CD4-positive, alpha-beta T cell treated with Interleukin-4 for 4 hours (primary cell): ENCODE results near the gene TM4SF5.
A peak's percentile ranks its signal among the peaks of the same experiment; 100 is the strongest.
"Not testable (repeated sequence)": the region's sequence is repeated elsewhere in the genome, so short reads cannot be mapped to it uniquely, and the experiment has no call there.

Experiments
- DNase-seq: peaks from one replicate; pipeline ENCODE4 v3.0.0-alpha.2; 2020

The TM4SF5 gene

DNA sequence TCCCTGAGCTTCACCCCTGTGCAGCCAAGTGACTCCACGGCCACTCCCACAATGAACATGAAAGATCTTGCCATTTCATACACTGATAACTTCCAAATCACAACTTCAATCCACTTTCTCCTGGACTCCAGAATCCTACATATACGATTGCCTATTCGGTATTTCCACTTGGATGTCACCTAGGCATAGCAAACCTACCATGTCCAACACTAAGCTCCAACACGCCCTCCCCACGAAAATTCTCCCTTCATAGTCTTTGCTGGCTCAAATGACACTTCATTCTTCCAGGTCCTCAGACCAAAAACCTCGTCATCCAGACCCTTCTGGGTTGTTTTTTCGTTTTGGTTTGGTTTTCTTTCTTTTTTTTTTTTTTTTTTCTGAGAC, 19.0 kb downstream of the TM4SF5 start:
- no peak for DNase-seq

DNA sequence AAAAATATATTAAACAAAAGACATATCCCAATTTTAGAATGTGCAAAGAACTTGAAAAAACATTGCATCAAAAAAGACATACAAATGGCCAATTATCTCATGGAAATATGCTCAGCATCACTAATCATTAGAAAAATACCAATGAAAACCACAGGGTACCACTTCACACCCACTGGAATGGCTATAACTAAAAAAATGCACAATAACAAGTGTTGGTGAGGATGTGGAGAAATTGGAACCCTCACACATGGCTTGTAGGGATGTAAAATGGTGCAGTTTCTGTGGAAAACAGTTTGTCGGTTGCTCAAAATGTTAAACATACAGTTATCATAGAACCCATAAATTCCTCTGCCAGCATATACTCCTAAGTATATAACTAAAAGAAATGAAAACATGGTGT, 23.5 kb downstream of the TM4SF5 start:
- no peak for DNase-seq

DNA sequence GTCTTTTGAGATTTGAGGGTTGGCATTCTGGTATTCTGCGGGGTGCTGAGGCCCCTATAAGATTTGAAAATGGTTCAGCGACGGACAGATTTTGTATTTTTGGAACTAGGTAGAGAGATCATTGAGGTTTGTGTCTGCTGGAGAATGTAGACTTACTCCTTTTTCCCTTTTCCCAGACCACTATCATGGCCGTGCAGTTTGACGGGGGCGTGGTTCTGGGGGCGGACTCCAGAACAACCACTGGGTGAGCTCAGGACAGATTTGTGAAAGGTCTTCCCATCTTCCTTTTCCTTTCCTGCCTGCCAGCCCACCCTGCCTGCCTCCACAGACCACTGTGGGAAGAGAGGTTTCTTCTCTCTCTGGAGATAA, 24.9 kb downstream of the TM4SF5 start:
- no peak for DNase-seq

- no peak for DNase-seq
These were observed 28.9 kb downstream of the TM4SF5 start for GRCh38 chr17:4800462-4801196.

- DNase-seq = no peak
These were observed 30.5 kb downstream of the TM4SF5 start, which contains the start of gene C17orf114 for GRCh38 chr17:4802228-4802627. Gene C17orf114 (minus strand): TSS chr17:4802328.

- DNase-seq = no peak
These were observed 34.7 kb downstream of the TM4SF5 start for GRCh38 chr17:4806456-4806776.

- DNase-seq = peak; percentile 79
These were observed 35.3 kb downstream of the TM4SF5 start, which contains the start of gene PLD2 for GRCh38 chr17:4806777-4807604. Gene PLD2 (plus strand): TSS chr17:4807152. CDS start chr17:4807773, 621 bp downstream.

- no peak for DNase-seq
These were observed 36.1 kb downstream of the TM4SF5 start for GRCh38 chr17:4807605-4808377.

- DNase-seq = no peak
These were observed 36.7 kb downstream of the TM4SF5 start for GRCh38 chr17:4808378-4808767.

DNA sequence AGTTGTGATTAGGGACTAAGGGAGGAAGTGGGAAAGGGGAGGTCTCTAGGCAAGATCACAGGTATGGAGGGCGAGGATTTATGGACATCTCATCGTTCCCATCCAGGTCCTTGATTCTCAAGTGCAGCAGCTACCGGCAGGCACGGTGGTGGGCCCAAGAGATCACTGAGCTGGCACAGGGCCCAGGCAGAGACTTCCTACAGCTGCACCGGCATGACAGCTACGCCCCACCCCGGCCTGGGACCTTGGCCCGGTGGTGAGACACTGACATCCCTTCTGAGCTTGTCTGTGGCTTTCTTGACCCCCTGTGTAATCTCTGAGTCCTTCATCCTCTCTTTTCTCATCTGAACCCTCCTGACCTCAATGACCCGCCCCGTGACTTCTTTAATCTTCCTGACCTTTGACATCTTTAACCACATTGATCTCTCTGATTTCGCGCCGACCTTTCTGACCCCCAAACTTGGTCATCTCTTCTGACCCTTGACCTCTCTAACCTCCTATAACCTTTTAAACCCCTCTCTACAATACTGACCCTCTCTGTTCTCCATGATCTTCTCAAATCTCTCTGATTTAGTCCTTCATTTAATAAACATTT, 39.1 kb downstream of the TM4SF5 start:
- DNase-seq = no peak

DNA sequence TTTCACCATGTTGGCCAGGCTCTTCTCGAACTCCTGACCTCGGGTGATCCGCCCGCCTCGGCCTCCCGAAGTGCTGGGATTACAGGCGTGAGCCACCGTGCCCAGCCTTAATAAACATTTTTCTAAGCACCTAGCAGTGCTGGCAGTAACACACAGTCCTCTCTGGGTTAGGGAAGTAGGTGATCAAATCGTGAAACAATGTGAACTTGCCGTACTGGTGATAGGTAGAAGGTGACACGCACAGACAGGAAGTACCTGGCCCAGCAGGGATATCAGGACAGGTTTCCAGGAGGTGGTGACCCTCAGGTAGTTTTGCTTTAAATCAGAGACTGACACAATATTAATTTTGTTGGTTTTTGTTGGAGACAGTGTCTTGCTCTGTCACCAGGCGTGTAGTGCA, 39.8 kb downstream of the TM4SF5 start:
- DNase-seq = no peak

- DNase-seq = no peak
These were observed 41.0 kb downstream of the TM4SF5 start for GRCh38 chr17:4812690-4813089.

GRCh38 chr17:4815043-4815675, 43.5 kb downstream of the TM4SF5 start:
- DNase-seq = no peak

- no peak for DNase-seq
These were observed 45.1 kb downstream of the TM4SF5 start for GRCh38 chr17:4816826-4817225.

DNA sequence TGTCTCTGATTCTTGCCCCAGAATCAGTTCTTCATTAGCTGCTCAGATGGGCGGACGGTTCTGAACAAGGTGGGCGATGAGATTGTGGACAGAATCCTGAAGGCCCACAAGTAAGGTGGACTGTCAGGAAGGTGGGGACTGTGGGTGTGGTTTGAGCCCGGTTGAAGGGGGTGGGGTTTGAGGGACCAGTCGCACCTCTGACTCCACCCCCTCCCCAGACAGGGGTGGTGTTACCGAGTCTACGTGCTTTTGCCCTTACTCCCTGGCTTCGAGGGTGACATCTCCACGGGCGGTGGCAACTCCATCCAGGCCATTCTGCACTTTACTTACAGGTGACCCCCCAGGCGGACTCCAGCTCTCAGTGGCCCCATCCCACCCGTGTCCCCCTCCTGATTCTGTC, 46.6 kb downstream of the TM4SF5 start:
- no peak for DNase-seq

GRCh38 chr17:4822835-4823234, 51.1 kb downstream of the TM4SF5 start:
- DNase-seq = no peak

GRCh38 chr17:4823373-4824089, 51.8 kb downstream of the TM4SF5 start:
- DNase-seq = no peak

GRCh38 chr17:4827399-4827798, 55.7 kb downstream of the TM4SF5 start:
- DNase-seq = no peak

- DNase-seq = not testable (repeated sequence)
These were observed 61.1 kb downstream of the TM4SF5 start for GRCh38 chr17:4832829-4833177.
